Esophagus muscularis mucosa (tissue), 4 donors: ENCODE results near the gene UBAC1.

Experiments used
- CTCF ChIP-seq, 3 experiments: fragments of 200-600 bp in 2 of 3; fragments of 450-650 bp in 1 of 3; sonication (generic) in 2 of 3; IDR thresholded peaks; one replicate each; pipeline ENCODE4 v1.5.1; 2017 to 2019; ENCODE audit warnings: antibody characterized with exemption in 3 of 3, mild to moderate bottlenecking in 2 of 3, moderate library complexity in 1 of 3
- EP300 ChIP-seq: sonication (generic); formaldehyde crosslinking; IDR thresholded peaks from one replicate; pipeline ENCODE4 v1.6.1; 2017; ENCODE audit warnings: antibody characterized with exemption
- POLR2A ChIP-seq: fragments of 450-650 bp; IDR thresholded peaks from one replicate; pipeline ENCODE4 v1.6.1; 2017; ENCODE audit warnings: antibody characterized with exemption, moderate library complexity, mild to moderate bottlenecking, low read depth
- POLR2AphosphoS5 ChIP-seq, 2 donors: sonication (generic); formaldehyde crosslinking; IDR thresholded peaks; one replicate each; pipeline ENCODE4 v1.6.1; 2017; ENCODE audit warnings: antibody characterized with exemption in 2 of 2

- TF ChIP-seq CTCF (IDR thresholded peaks at IDR 0.05) (no peak), POLR2A (no peak), POLR2AphosphoS5 (IDR thresholded peaks at IDR 0.05) (no peak), EP300 (no peak)
Measured at GRCh38 chr9:135963338-135963737, 2.2 kb upstream of the UBAC1 start.
